ENCODE measurements around the gene PKD1. TPM values are rescaled to one million over a fixed set of nuclear protein-coding genes. Genes with fewer than 3 reads are reported as not detected.

Gene PKD1
- total RNA-seq, 1 donor from 2014 or later = 147 TPM

GRCh38 chr16:2056681-2057407, 78.9 kb downstream of the PKD1 start:
- no peak for DNase-seq (ENCODE audit: extremely low read depth, low read depth, low spot score)

GRCh38 chr16:2056077-2056476, 79.6 kb downstream of the PKD1 start:
- no peak for DNase-seq (ENCODE audit: extremely low read depth, low read depth, low spot score)

- no peak for DNase-seq (ENCODE audit: extremely low read depth, low read depth, low spot score)
Observed at GRCh38 chr16:2054543-2055245, 81.0 kb downstream of the PKD1 start.

- DNase-seq (ENCODE audit: extremely low read depth, low read depth, low spot score) = no peak
Observed at GRCh38 chr16:2053897-2054296, 81.8 kb downstream of the PKD1 start.

- no peak for DNase-seq (ENCODE audit: extremely low read depth, low read depth, low spot score)
Observed at GRCh38 chr16:2053211-2053610, 82.5 kb downstream of the PKD1 start.

GRCh38 chr16:2048116-2048543, 87.6 kb downstream of the PKD1 start:
- DNase-seq (ENCODE audit: extremely low read depth, low read depth, low spot score) = no peak

GRCh38 chr16:2047330-2048115, 88.2 kb downstream of the PKD1 start, which contains the start of the genes NTHL1 and TSC2:
NTHL1 (minus strand) TSS chr16:2047834; CDS start chr16:2047823, 11 bp downstream.
TSC2 (plus strand) TSS chr16:2047985; CDS start chr16:2048616, 631 bp downstream.
- DNase-seq (ENCODE audit: extremely low read depth, low read depth, low spot score) = peak; percentile 61

- no peak for DNase-seq (ENCODE audit: extremely low read depth, low read depth, low spot score)
Observed at GRCh38 chr16:2046893-2047329, 88.8 kb downstream of the PKD1 start.

- DNase-seq (ENCODE audit: extremely low read depth, low read depth, low spot score) = no peak
Observed at GRCh38 chr16:2045965-2046892, 89.5 kb downstream of the PKD1 start.

- DNase-seq (ENCODE audit: extremely low read depth, low read depth, low spot score) = no peak
Observed at GRCh38 chr16:2044541-2044940, 91.2 kb downstream of the PKD1 start.

GRCh38 chr16:2043667-2044451, 91.8 kb downstream of the PKD1 start:
- no peak for DNase-seq (ENCODE audit: extremely low read depth, low read depth, low spot score)

- no peak for DNase-seq (ENCODE audit: extremely low read depth, low read depth, low spot score)
Observed at GRCh38 chr16:2042986-2043666, 92.6 kb downstream of the PKD1 start.

- no peak for DNase-seq (ENCODE audit: extremely low read depth, low read depth, low spot score)
Observed at GRCh38 chr16:2042171-2042985, 93.3 kb downstream of the PKD1 start.

GRCh38 chr16:2040787-2041522, 94.7 kb downstream of the PKD1 start:
- no peak for DNase-seq (ENCODE audit: extremely low read depth, low read depth, low spot score)

GRCh38 chr16:2040041-2040786, 95.5 kb downstream of the PKD1 start:
- DNase-seq (ENCODE audit: extremely low read depth, low read depth, low spot score) = no peak

- no peak for DNase-seq (ENCODE audit: extremely low read depth, low read depth, low spot score)
Observed at GRCh38 chr16:2039274-2040031, 96.2 kb downstream of the PKD1 start.

Data from glomerular endothelial cell (primary cell).